ENCODE results near the gene PARP9.

GRCh38 chr3:122612696-122613095 lies 48.6 kb upstream of the PARP9 start:
- TF ChIP-seq CTCF (IDR thresholded peaks at IDR 0.05; ENCODE audit: low read depth, low read length) (no peak), EZH2phosphoT487 (IDR thresholded peaks at IDR 0.05; ENCODE audit: low read depth) (no peak)

All from OCI-LY3 (cell line).